ENCODE results near the gene PSG7.
"Not testable (repeated sequence)": the region's sequence is repeated elsewhere in the genome, so short reads cannot be mapped to it uniquely, and the experiment has no call there.

- TF ChIP-seq CTCF (conservative IDR thresholded peaks at IDR 0.05); EZH2 (IDR thresholded peaks at IDR 0.05; ENCODE audit: low read depth): not testable (repeated sequence)
Measured at GRCh38 chr19:42874901-42875813, 61.9 kb downstream of the PSG7 start.
